ENCODE measurements around the gene ATP1A3.

The ATP1A3 gene

DNA sequence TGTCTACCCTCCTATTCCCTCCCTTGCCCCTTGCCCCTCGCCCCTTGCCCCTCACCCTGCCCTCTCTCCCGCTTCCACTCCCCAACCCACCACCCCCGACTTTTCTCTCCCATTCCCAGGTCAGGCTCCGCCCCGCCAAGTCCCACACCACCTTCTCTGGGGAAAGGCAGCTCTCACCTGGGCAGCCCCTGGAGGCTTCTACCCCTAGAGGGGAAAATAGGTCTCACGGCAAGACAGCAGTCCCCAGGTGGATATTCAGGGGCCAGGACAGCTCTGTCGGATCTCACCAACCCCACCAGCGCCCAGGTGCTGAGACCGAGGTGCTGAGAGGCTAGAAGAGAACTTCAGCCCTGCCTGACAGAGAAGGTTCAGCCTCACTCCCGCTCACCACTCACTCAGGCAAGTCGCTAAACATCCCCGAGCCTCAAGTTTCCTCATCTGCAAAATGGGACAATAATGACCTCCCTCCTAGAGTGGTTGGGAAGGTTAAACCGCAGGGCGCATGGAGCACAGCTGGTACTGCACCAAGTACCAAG lies 64.4 kb downstream of the ATP1A3 start:
- H3K4me3 ChIP-seq (ENCODE audit: low read depth, low read length): no peak overlapping the region
- TF ChIP-seq, protein P1, sequence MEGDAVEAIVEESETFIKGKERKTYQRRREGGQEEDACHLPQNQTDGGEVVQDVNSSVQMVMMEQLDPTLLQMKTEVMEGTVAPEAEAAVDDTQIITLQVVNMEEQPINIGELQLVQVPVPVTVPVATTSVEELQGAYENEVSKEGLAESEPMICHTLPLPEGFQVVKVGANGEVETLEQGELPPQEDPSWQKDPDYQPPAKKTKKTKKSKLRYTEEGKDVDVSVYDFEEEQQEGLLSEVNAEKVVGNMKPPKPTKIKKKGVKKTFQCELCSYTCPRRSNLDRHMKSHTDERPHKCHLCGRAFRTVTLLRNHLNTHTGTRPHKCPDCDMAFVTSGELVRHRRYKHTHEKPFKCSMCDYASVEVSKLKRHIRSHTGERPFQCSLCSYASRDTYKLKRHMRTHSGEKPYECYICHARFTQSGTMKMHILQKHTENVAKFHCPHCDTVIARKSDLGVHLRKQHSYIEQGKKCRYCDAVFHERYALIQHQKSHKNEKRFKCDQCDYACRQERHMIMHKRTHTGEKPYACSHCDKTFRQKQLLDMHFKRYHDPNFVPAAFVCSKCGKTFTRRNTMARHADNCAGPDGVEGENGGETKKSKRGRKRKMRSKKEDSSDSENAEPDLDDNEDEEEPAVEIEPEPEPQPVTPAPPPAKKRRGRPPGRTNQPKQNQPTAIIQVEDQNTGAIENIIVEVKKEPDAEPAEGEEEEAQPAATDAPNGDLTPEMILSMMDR (IDR thresholded peaks at IDR 0.05; ENCODE audit: low read depth, low read length): no peak

DNA sequence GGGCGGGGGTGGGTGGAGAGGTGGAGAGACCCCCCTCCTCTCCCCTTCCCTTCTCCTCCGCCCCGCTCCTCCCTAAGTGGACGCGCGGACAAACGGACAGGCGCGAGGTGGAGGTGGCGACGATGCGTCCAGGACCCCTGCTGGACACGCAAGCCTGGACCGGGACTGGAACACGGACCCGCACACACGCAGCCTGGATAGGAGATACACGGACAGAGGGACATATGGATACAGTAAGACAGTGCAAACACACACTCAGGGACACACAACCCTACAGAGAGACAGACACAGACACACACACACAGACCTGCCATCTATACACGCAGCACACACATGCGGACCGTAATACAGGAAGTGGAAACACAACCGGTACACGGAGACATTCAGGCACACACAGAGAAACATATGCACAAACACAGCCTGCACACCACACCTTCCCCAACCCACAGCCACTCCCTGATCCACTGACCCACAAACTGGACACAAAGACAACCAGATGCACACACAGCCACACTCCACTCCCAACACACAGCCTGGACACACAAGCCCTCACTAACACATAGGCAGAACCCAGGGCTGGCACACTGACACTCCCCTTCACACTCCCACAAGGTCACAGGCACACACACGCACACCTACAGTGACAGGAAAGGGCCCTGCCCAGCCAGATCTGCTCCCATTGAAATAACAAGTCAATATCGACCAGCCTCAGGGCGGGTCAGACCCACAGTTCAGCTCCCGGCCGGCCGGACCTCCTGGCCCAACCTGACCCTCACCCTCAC lies 65.1 kb downstream of the ATP1A3 start:
- peak overlapping the region; percentile 46; the same call in 1 of the 2 replicates for H3K4me3 ChIP-seq (ENCODE audit: low read depth, low read length)
- TF ChIP-seq, protein P1 (IDR thresholded peaks at IDR 0.05; ENCODE audit: low read depth, low read length): no peak

DNA sequence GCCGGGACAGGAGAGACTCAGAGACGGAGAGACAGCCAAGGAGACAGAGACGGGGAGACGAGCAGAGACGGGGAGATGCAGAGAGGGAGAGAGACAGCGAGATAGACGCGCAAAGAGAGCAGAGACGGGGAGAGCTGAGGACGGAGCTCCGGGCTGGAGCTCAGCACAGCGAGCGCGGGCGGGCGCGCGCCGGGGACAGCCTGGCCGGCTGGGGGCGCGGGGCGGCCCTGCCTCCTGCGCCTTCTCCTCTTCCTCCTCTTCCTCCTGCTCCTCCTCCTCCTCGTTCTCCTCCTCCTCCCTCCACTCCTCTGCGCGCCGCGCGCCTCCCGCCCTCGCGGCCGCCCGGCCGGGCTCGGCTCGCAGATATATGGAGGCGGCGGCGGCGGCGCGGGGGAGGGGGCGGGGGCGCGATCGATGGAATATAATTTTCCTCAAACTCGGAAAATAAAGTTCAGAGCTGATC lies 65.8 kb downstream of the ATP1A3 start, which contains the start of gene ERFL:
ERFL (minus strand) TSS at position 229 of the 463 bp plus-strand sequence. CDS start 15,530 bp downstream, outside the sequence.
- H3K4me3 ChIP-seq (ENCODE audit: low read depth, low read length): peak within 1 kb of the TSS; percentile 46
- TF ChIP-seq, protein P1 (IDR thresholded peaks at IDR 0.05; ENCODE audit: low read depth, low read length): no peak

DNA sequence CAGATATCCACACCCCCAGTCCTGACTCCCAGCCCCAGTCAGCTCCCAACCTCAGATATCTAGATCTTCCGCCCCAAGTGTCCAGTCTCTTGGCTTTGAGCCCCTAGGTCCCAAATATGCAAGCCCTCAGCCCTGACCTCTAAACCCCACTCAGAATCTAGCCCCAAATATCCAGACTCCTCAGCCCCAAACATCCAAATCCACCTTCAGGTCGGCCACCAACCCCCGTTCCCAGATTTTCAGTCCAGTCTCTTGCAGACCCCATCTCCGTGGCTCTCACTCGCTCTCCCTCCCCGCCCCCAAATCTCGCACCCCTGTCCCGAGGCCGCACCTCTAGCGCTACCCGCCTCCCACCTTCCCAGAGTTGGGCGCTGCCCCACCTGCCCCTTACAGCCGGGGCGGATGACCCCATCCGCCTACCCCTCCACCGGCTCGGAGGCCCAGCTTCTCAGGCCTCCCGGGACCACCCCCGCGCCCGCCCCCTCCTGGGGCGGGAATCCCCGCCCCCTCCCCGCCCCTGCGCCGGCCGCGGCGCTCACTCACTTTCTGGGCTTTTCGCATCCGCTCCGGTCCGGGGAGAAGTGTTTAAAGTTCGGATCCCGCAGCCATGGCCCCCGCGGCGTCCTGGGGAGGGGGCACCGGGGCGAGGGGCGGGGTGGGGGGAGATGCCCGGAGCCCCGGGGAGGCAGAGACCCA lies 66.4 kb downstream of the ATP1A3 start:
- H3K4me3 ChIP-seq (ENCODE audit: low read depth, low read length): peak overlapping the region; percentile 46
- TF ChIP-seq, protein P1 (IDR thresholded peaks at IDR 0.05; ENCODE audit: low read depth, low read length): no peak

DNA sequence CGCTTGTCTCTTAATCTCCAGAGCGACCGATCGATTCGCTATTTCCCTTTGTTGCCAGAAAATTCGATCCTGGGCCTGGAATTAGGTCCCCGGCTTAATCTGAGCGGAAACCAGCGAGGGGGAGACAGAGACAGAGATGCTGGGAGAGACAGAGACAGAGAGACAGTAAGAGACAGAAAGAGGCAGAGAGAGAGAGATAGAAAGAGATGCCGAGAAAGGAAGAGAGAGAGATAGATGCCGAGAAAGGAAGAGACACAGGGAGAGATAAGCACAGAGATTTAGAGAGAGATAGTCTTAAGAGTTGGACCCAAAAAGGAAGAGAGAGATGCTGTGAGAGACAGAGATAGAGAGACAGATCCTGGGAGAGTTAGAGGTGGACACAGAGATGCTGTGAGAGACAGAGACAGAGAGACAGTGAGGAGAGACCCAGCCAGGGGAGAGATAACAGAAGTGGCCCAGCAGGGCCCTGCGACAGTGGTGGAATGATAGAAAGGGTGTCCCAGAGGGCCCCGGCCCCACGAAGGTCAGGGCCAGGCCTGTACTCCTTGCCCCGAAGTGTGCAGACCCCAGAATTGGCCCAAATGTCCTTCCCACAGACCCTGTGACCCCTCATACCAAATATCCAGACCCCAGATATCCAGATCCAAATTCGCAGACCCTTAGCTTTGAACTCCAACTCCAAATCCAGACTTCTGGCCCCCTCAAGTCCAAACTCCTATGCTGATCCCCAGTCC lies 67.1 kb downstream of the ATP1A3 start:
- TF ChIP-seq, protein P1 (IDR thresholded peaks at IDR 0.05; ENCODE audit: low read depth, low read length): no peak
- no peak overlapping the region for H3K4me3 ChIP-seq (ENCODE audit: low read depth, low read length)

DNA sequence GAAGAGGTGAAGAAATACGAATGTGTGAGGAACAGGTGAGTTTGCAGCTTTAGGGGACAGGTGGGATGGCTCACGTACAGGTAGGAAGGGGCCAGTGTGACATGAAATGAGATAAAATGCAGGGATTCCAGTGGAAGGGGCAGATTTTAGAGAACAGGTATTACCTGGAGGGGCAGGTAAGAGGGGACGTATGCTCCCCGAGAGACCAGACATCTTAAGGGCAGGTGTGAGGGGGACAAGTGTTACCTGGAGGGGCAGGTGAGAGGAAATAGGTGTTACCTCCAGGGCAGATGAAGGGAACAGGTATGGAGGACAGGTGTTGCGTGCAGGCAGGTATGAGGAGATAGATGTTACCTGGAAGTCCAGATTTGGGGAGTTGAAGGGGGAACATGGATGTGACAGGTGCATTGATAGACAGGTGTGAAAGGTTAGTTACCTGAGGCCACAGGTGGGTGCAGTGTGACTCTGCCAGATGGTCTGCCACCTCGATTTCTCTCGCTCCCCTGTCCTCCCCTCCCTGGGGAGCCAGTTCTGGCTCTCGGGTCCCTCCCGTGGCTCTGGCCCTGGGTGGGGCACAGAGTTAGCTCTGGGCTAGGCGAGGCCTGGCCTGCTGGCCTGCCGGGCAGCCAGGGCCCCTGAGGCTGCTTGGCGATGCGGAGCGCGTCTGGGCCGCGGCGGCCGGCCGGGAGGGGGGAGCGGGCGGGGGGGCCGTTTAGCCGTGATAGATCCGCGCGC lies 67.8 kb downstream of the ATP1A3 start:
- TF ChIP-seq, protein P1 (IDR thresholded peaks at IDR 0.05; ENCODE audit: low read depth, low read length): no peak

More for the DNA sequence above, 67.8 kb downstream of the ATP1A3 start:
- H3K4me3 ChIP-seq (ENCODE audit: low read depth, low read length): no peak overlapping the region
